Measurements from ENCODE around the gene CH25H.

- no peak for TF ChIP-seq CTCF (IDR thresholded peaks at IDR 0.05; ENCODE audit: low read depth, low read length)
- no peak for TF ChIP-seq MAX (IDR thresholded peaks at IDR 0.05; ENCODE audit: low read depth, low read length)
Measured at GRCh38 chr10:89209718-89210117, 2.6 kb upstream of the CH25H start.
